Middle frontal gyrus (tissue), 1 donor: Measurements from ENCODE around the gene RAB6C.
"Not testable (repeated sequence)": the region's sequence is repeated elsewhere in the genome, so short reads cannot be mapped to it uniquely, and the experiment has no call there.

Experiments
- DNase-seq: peaks from one replicate; pipeline ENCODE4 v3.0.0-alpha.2; 2015; ENCODE audit warnings: low spot score; ENCODE audit errors: extremely low spot score

RAB6C gene

DNA sequence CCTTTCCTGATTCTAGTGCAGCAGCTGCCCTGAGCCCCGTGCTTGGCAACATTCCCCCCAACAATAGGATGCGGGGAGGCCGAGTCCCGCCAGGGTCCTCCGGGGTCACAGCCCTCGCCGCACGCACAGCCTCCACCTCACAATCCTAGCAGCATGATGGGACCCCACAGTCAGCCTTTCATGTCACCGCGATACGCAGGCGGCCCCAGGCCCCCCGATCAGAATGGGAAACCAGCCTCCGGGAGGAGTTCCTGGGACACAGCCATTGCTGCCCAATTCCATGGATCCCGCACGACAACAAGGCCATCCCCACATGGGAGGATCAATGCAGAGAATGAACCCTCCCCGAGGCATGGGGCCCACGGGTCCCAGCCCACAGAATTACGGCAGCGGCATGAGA is 13.7 kb downstream of the RAB6C start:
- DNase-seq, result not testable (repeated sequence)

DNA sequence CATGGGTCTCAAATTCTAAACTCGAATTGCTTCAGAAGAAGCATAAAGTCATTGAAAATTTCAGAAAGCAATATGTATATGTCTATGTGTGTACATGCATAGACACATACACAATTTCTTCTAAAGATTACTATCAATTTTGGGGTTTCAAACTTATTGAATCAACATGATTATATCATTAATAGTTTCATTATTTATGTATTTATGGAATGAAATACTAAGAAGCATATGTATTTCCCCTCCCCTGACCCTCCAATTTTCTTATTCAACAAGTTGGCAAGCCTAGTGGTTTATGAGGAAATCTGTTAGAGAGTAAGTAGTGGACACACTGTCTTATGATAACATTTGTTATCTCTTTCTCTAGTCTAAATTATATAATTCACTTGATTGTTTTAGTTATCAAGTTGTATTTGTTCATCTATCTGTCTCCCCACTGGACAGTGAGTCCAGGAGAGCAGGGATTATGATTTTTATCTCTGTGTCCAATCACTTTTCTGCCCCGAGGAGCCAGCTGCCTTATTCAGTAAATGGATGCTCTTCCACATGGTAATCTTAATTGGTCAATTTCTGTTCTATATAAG is 17.3 kb downstream of the RAB6C start:
- not testable (repeated sequence) for DNase-seq

DNA sequence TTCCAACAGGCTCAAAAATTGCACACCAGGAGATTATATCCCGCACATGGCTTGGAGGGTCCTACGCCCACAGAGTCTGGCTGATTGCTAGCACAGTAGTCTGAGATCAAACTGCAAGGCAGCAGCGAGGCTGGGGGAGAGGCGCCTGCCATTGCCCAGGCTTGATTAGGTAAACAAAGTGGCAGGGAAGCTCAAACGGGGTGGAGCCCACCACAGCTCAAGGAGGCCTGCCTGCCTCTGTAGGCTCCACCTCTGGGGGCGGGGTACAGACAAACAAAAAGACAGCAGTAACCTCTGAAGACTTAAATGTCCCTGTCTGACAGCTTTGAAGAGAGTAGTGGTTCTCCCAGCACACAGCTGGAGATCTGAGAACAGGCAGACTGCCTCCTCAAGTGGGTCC is 19.3 kb downstream of the RAB6C start:
- not testable (repeated sequence) for DNase-seq

DNA sequence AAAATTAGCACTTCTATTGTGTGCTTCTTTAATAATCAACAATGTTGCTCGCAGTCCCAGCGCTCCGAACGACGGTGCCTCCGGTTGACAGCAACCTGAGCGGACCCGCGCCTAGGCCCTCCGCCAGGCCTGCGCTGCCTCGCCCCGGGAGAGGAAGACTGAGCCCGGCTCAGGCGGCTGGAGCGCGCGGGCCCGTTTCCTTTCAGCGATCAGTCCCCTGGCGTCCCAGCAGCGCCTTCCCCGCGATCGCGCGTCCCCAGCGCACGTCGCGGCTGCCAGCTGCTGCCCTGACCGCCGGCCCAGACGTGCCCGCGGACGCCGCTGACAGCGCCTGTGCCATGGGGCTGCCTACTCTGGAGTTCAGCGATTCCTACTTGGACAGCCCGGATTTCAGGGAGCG is 26.4 kb downstream of the RAB6C start:
- not testable (repeated sequence) for DNase-seq

DNA sequence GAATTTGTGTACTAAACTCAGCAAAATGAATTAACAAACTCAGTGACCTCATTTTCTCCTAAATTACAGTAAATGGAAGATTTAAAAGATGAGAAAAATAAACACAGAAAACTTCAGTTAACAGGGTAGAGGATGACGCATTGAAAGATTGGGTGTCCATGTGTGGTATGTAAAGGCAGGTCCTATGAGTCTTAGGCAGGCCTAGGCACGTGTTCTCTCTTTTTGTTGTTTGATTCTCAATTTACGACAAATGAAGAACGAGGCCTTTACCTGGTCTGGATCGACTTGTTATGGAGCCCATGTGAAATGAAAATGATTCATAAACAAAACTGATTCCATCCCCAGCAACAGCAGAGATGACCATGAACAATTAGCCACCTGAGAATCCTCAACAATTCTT is 37.2 kb downstream of the RAB6C start:
- not testable (repeated sequence) for DNase-seq

DNA sequence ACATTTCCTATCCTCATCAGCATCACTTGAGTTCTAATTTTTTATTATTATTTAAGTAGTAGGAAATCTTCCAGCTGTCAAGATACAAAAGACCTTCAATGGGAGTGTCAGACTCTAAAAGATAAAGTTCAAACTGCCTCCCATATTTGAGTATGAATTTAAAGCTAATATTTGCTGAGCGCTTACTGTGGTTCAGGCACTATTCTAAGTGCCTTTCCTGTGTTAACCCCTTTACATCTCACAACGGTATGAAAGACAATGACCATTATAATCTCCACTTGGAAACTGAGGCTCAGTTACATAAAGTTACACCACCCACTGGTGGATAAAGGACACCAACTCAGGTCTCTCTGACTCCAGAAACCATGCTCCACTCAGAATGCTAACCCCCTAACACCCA is 39.9 kb downstream of the RAB6C start:
- DNase-seq, result no peak

DNA sequence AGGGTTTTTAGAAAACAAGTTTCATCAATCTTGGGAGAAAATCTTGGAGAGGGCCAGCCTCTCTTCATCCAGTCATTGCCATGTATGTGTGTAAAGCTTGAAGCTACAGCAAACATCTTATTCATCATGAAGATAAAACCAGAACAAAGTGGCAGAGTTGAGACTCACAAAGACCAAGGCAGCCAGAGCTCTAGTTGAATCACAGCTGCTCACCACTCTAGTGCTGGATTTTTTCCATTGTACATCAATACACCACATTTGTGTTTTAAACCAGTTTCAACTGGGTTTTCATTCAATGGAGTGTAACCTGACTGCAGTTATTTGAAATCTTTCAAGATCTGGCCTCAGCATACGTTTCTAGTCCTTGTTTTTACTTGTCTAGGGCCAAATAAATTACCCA is 40.6 kb downstream of the RAB6C start:
- DNase-seq, result not testable (repeated sequence)

DNA sequence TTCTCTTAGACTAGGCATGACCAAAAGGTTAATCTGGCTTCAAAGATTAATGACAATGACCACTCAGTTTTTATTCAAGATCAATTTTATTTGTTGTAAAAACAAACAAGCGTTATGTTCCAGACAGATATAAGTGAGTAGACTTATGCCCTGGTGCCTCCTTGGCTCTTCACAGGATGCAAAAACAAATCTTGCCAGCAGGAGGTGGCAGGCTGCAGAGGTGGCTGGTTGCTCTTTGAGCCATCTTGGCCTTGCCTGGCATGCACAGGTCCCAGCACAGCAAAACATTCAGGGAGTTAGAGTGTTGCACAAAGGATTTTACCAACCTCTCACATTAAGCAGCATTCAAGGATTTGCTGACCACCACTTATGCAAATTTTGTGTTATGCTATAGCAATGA is 46.5 kb downstream of the RAB6C start:
- not testable (repeated sequence) for DNase-seq
